Suprapubic skin (tissue), 4 donors: ENCODE measurements around the gene CDK5RAP2. TPM values are rescaled to one million over a fixed set of nuclear protein-coding genes. Genes with fewer than 3 reads are reported as not detected.

ENCODE experiments used
- DNase-seq, 2 donors: peaks; one replicate each; pipeline ENCODE4 v3.0.0-alpha.2; 2019; ENCODE audit warnings: low spot score in 2 of 2
- H3K27ac ChIP-seq: fragments of 200-600 bp; sonication (generic); one replicate; pipeline ENCODE4 v1.5.1; 2019
- H3K27me3 ChIP-seq: fragments of 200-600 bp; sonication (generic); one replicate; pipeline ENCODE4 v1.5.1; 2019
- H3K36me3 ChIP-seq: fragments of 200-600 bp; sonication (generic); one replicate; pipeline ENCODE4 v1.5.1; 2019
- H3K4me1 ChIP-seq: fragments of 200-600 bp; sonication (generic); one replicate; pipeline ENCODE4 v1.5.1; 2019
- H3K4me3 ChIP-seq: fragments of 200-600 bp; sonication (generic); one replicate; pipeline ENCODE4 v1.5.1; 2019; ENCODE audit warnings: mild to moderate bottlenecking
- H3K9me3 ChIP-seq: fragments of 200-600 bp; sonication (generic); one replicate; pipeline ENCODE4 v1.5.1; 2019
- EP300 ChIP-seq: sonication (generic); formaldehyde crosslinking; IDR thresholded peaks from one replicate; pipeline ENCODE4 v1.6.1; 2017; ENCODE audit warnings: antibody characterized with exemption
- POLR2A ChIP-seq, 2 donors: fragments of 450-650 bp; IDR thresholded peaks; one replicate each; pipeline ENCODE4 v1.6.1; 2017; ENCODE audit warnings: antibody characterized with exemption in 2 of 2, mild to moderate bottlenecking in 2 of 2, moderate library complexity in 2 of 2
- POLR2AphosphoS5 ChIP-seq, 3 donors: sonication (generic); formaldehyde crosslinking; IDR thresholded peaks; one replicate each; pipeline ENCODE4 v1.6.1; 2017; ENCODE audit warnings: antibody characterized with exemption in 3 of 3
- WGBS: methylation state at CpG from one replicate; pipeline ENCODE4 v1.1.5; 2018; 5-methylcytosine and 5-hydroxymethylcytosine counted together
- total RNA-seq, 4 donors: library from RNA; depleted of rRNA; stranded (reverse); fragments of >200 nt; gene quantifications; one replicate each; pipeline ENCODE4 v1.1.0, GENCODE V29; 2016
- TF ChIP-seq, protein P1 (sequence below), 2 donors: fragments of 200-600 bp in 1 of 2; fragments of 450-650 bp in 1 of 2; sonication (generic) in 1 of 2; IDR thresholded peaks; one replicate each; pipeline ENCODE4 v1.5.1; 2016 to 2019; ENCODE audit warnings: antibody characterized with exemption in 2 of 2, mild to moderate bottlenecking in 1 of 2, moderate library complexity in 1 of 2

Gene CDK5RAP2
- total RNA-seq, 4 donors from 2014 or later = 60.1 to 105 (median 64.3) TPM

GRCh38 chr9:120579139-120580050, 572 bp downstream of the CDK5RAP2 start:
- 8% methylated on average over 30 of the region's 31 CpGs for WGBS
- Histone ChIP-seq H3K9me3 (no peaks in the 10 kb centered on the region), H3K36me3 (peaks cover 3% of the 10 kb centered on the region), H3K27me3 (no peaks in the 10 kb centered on the region), H3K4me3 (peak overlapping the region; percentile 99), H3K4me1 (peaks cover 16% of the 10 kb centered on the region), H3K27ac (peak overlapping the region; percentile 88)
- TF ChIP-seq POLR2AphosphoS5 (IDR thresholded peaks at IDR 0.05) (no peak), POLR2A (IDR thresholded peaks at IDR 0.05) (no peak), EP300 (no peak)
- TF ChIP-seq, protein P1, sequence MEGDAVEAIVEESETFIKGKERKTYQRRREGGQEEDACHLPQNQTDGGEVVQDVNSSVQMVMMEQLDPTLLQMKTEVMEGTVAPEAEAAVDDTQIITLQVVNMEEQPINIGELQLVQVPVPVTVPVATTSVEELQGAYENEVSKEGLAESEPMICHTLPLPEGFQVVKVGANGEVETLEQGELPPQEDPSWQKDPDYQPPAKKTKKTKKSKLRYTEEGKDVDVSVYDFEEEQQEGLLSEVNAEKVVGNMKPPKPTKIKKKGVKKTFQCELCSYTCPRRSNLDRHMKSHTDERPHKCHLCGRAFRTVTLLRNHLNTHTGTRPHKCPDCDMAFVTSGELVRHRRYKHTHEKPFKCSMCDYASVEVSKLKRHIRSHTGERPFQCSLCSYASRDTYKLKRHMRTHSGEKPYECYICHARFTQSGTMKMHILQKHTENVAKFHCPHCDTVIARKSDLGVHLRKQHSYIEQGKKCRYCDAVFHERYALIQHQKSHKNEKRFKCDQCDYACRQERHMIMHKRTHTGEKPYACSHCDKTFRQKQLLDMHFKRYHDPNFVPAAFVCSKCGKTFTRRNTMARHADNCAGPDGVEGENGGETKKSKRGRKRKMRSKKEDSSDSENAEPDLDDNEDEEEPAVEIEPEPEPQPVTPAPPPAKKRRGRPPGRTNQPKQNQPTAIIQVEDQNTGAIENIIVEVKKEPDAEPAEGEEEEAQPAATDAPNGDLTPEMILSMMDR (IDR thresholded peaks at IDR 0.05) = no peak
- DNase-seq = peak in 1 of 2 donors; percentile 64

DNA sequence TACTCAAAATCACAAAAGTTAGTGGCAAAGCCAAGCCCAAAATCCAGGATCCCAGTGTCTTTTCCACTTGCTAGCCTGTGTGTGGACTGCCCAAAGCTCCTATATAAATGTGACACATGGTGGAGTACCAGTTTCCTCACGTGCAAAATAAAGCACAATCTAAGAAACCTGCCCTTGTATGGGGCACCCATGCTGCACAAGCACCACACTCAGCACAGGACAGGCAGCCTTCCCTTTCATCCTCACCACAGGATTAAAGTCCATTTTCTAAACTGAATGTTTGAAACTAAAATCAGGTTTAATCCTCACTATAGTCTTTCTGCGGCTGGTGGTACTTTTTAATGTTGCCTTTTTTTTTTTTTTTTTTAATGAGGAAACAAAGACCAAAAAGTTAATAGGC, 5.5 kb downstream of the CDK5RAP2 start:
- no peak for TF ChIP-seq POLR2AphosphoS5 (IDR thresholded peaks at IDR 0.05)
- no peak for TF ChIP-seq EP300
- TF ChIP-seq, protein P1 (IDR thresholded peaks at IDR 0.05) = no peak
- TF ChIP-seq POLR2A (IDR thresholded peaks at IDR 0.05) = no peak
- H3K36me3 ChIP-seq = peaks cover 29% of the 10 kb centered on the region
- H3K9me3 ChIP-seq = no peaks in the 10 kb centered on the region
- no peak overlapping the region for H3K27ac ChIP-seq
- H3K4me1 ChIP-seq = peaks cover 22% of the 10 kb centered on the region
- H3K27me3 ChIP-seq = no peaks in the 10 kb centered on the region
- no peak overlapping the region for H3K4me3 ChIP-seq
- WGBS = 75% methylated on average over 2 of the region's 2 CpGs
- DNase-seq = no peak

DNA sequence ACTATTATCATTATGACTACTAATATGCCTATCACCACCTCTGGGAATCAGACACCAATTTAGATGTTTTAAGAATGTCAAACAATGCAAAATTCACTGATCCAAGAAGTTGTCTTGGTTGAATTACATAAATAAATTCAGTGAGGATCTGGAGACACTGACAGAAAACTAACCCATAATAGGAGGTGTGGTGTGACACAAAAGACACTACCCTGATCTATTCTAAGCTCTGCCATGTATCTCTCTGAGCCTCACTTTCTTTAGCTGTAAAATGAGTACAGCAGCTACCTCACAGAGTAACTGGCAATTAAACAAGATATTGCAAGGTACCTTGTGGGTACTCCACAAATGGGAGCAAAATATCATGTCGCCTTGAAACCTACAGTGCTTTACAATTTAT, 7.5 kb downstream of the CDK5RAP2 start:
- Histone ChIP-seq H3K4me3 (no peak overlapping the region), H3K9me3 (no peaks in the 10 kb centered on the region), H3K36me3 (peaks cover 47% of the 10 kb centered on the region), H3K27ac (peak overlapping the region; percentile 60), H3K27me3 (no peaks in the 10 kb centered on the region), H3K4me1 (peaks cover 12% of the 10 kb centered on the region)
- TF ChIP-seq POLR2AphosphoS5 (IDR thresholded peaks at IDR 0.05) (no peak), EP300 (no peak), POLR2A (IDR thresholded peaks at IDR 0.05) (no peak)
- TF ChIP-seq, protein P1 (IDR thresholded peaks at IDR 0.05) = no peak
- WGBS = 85% methylated on average over 1 of the region's 1 CpG
- DNase-seq = no peak

- no peaks in the 10 kb centered on the region for H3K27me3 ChIP-seq
- WGBS = 63% methylated on average over 11 of the region's 11 CpGs
- peaks cover 12% of the 10 kb centered on the region for H3K4me1 ChIP-seq
- peak overlapping the region; percentile 60 for H3K27ac ChIP-seq
- H3K9me3 ChIP-seq = no peaks in the 10 kb centered on the region
- no peak for DNase-seq
- no peak overlapping the region for H3K4me3 ChIP-seq
- TF ChIP-seq POLR2A (IDR thresholded peaks at IDR 0.05) (no peak), EP300 (no peak), POLR2AphosphoS5 (IDR thresholded peaks at IDR 0.05) (no peak)
- TF ChIP-seq, protein P1 (IDR thresholded peaks at IDR 0.05) = no peak
- H3K36me3 ChIP-seq = peaks cover 53% of the 10 kb centered on the region
Measured at GRCh38 chr9:120571443-120572257, 8.3 kb downstream of the CDK5RAP2 start.

GRCh38 chr9:120570296-120570695, 9.7 kb downstream of the CDK5RAP2 start:
- Histone ChIP-seq H3K9me3 (no peaks in the 10 kb centered on the region), H3K36me3 (peaks cover 64% of the 10 kb centered on the region), H3K27ac (no peak overlapping the region), H3K27me3 (no peaks in the 10 kb centered on the region), H3K4me1 (peaks cover 12% of the 10 kb centered on the region), H3K4me3 (no peak overlapping the region)
- TF ChIP-seq, protein P1 (IDR thresholded peaks at IDR 0.05) = no peak
- no peak for TF ChIP-seq EP300
- no peak for TF ChIP-seq POLR2A (IDR thresholded peaks at IDR 0.05)
- no peak for TF ChIP-seq POLR2AphosphoS5 (IDR thresholded peaks at IDR 0.05)
- WGBS = 94% methylated on average over 5 of the region's 5 CpGs
- DNase-seq = no peak
